Measurements from ENCODE around the gene POLDIP2.
"Not testable (repeated sequence)": the region's sequence is repeated elsewhere in the genome, so short reads cannot be mapped to it uniquely, and the experiment has no call there.

POLDIP2 gene

GRCh38 chr17:28346746-28347246 is 10.5 kb downstream of the POLDIP2 start:
- Mint-ChIP-seq H3K4me1 (no peaks in the 10 kb centered on the region), H3K36me3 (ENCODE audit: insufficient read depth) (peaks cover 39% of the 10 kb centered on the region), H3K9me3 (no peaks in the 10 kb centered on the region), H3K27ac (ENCODE audit: low read depth) (no peak overlapping the region), H3K27me3 (no peaks in the 10 kb centered on the region), H3K4me3 (no peak overlapping the region)
- ATAC-seq (replicated peaks; ENCODE audit: extremely low read depth, poor library complexity, severe bottlenecking): no peak
- no peak for DNase-seq (ENCODE audit: low spot score in 2 of 2)

DNA sequence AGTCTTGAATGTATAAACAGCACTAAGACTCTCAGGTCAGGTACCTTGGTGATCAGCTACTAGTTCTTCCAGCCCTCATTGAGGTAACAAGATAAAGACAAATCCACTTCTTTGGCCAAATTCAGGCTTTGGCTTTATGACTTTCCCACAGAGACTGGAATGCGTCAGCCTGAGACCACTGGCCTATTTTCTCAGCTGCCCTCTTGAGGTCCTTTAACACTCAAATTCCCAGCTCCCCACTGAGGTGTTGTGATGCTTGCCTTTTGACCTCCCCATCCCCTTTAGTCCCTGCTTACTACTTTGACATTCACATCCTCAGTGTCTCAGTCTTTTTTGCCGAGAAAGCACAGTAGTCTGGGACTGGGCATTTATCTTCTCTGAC is 11.1 kb downstream of the POLDIP2 start:
- Mint-ChIP-seq H3K27ac (ENCODE audit: low read depth) (no peak overlapping the region), H3K4me3 (no peak overlapping the region), H3K36me3 (ENCODE audit: insufficient read depth) (peaks cover 34% of the 10 kb centered on the region), H3K4me1 (no peaks in the 10 kb centered on the region), H3K9me3 (no peaks in the 10 kb centered on the region), H3K27me3 (no peaks in the 10 kb centered on the region)
- no peak for DNase-seq (ENCODE audit: low spot score in 2 of 2)
- ATAC-seq (replicated peaks; ENCODE audit: extremely low read depth, poor library complexity, severe bottlenecking): no peak

GRCh38 chr17:28345419-28346198 is 11.7 kb downstream of the POLDIP2 start:
- no peak for DNase-seq (ENCODE audit: low spot score in 2 of 2)
- no peak overlapping the region for H3K4me3 Mint-ChIP-seq
- H3K36me3 Mint-ChIP-seq (ENCODE audit: insufficient read depth): peaks cover 36% of the 10 kb centered on the region
- no peaks in the 10 kb centered on the region for H3K4me1 Mint-ChIP-seq
- H3K9me3 Mint-ChIP-seq: no peaks in the 10 kb centered on the region
- H3K27ac Mint-ChIP-seq (ENCODE audit: low read depth): no peak overlapping the region
- H3K27me3 Mint-ChIP-seq: no peaks in the 10 kb centered on the region
- ATAC-seq (replicated peaks; ENCODE audit: extremely low read depth, poor library complexity, severe bottlenecking): no peak

GRCh38 chr17:28344435-28344901 is 12.9 kb downstream of the POLDIP2 start:
- Mint-ChIP-seq H3K36me3 (ENCODE audit: insufficient read depth) (peaks cover 33% of the 10 kb centered on the region), H3K27me3 (no peaks in the 10 kb centered on the region), H3K27ac (ENCODE audit: low read depth) (no peak overlapping the region), H3K9me3 (no peaks in the 10 kb centered on the region), H3K4me1 (no peaks in the 10 kb centered on the region), H3K4me3 (no peak overlapping the region)
- no peak for ATAC-seq (replicated peaks; ENCODE audit: extremely low read depth, poor library complexity, severe bottlenecking)
- DNase-seq (ENCODE audit: low spot score in 2 of 2): no peak

- no peaks in the 10 kb centered on the region for H3K9me3 Mint-ChIP-seq
- no peak for DNase-seq (ENCODE audit: low spot score in 2 of 2)
Observed at GRCh38 chr17:28344011-28344410, 13.3 kb downstream of the POLDIP2 start.

GRCh38 chr17:28343491-28343932 is 13.8 kb downstream of the POLDIP2 start:
- peaks cover 29% of the 10 kb centered on the region for H3K36me3 Mint-ChIP-seq (ENCODE audit: insufficient read depth)
- no peak for ATAC-seq (replicated peaks; ENCODE audit: extremely low read depth, poor library complexity, severe bottlenecking)
- no peak overlapping the region for H3K27ac Mint-ChIP-seq (ENCODE audit: low read depth)

More at GRCh38 chr17:28344011-28344410, 13.3 kb downstream of the POLDIP2 start:
- Mint-ChIP-seq H3K4me1 (no peaks in the 10 kb centered on the region), H3K27ac (ENCODE audit: low read depth) (no peak overlapping the region), H3K4me3 (no peak overlapping the region), H3K27me3 (no peaks in the 10 kb centered on the region), H3K36me3 (ENCODE audit: insufficient read depth) (peaks cover 33% of the 10 kb centered on the region)
- ATAC-seq (replicated peaks; ENCODE audit: extremely low read depth, poor library complexity, severe bottlenecking): no peak

GRCh38 chr17:28342313-28342712 is 15.0 kb downstream of the POLDIP2 start:
- Mint-ChIP-seq H3K27me3 (no peaks in the 10 kb centered on the region), H3K27ac (ENCODE audit: low read depth) (no peak overlapping the region), H3K36me3 (ENCODE audit: insufficient read depth) (peaks cover 25% of the 10 kb centered on the region), H3K9me3 (no peaks in the 10 kb centered on the region), H3K4me1 (peaks cover 6% of the 10 kb centered on the region), H3K4me3 (no peak overlapping the region)
- ATAC-seq (replicated peaks; ENCODE audit: extremely low read depth, poor library complexity, severe bottlenecking): no peak
- no peak for DNase-seq (ENCODE audit: low spot score in 2 of 2)

More at GRCh38 chr17:28343491-28343932, 13.8 kb downstream of the POLDIP2 start:
- Mint-ChIP-seq H3K4me3 (no peak overlapping the region), H3K27me3 (no peaks in the 10 kb centered on the region), H3K4me1 (no peaks in the 10 kb centered on the region), H3K9me3 (no peaks in the 10 kb centered on the region)
- no peak for DNase-seq (ENCODE audit: low spot score in 2 of 2)

- no peak for ATAC-seq (replicated peaks; ENCODE audit: extremely low read depth, poor library complexity, severe bottlenecking)
- peaks cover 12% of the 10 kb centered on the region for H3K4me1 Mint-ChIP-seq
- H3K9me3 Mint-ChIP-seq: no peaks in the 10 kb centered on the region
- H3K36me3 Mint-ChIP-seq (ENCODE audit: insufficient read depth): peaks cover 21% of the 10 kb centered on the region
- no peak overlapping the region for H3K27ac Mint-ChIP-seq (ENCODE audit: low read depth)
- no peak overlapping the region for H3K4me3 Mint-ChIP-seq
- no peaks in the 10 kb centered on the region for H3K27me3 Mint-ChIP-seq
- no peak for DNase-seq (ENCODE audit: low spot score in 2 of 2)
Observed at GRCh38 chr17:28341516-28341915, 15.8 kb downstream of the POLDIP2 start.

GRCh38 chr17:28340374-28340773 is 17.0 kb downstream of the POLDIP2 start:
- H3K27ac Mint-ChIP-seq (ENCODE audit: low read depth): no peak overlapping the region
- peaks cover 21% of the 10 kb centered on the region for H3K4me1 Mint-ChIP-seq
- H3K9me3 Mint-ChIP-seq: no peaks in the 10 kb centered on the region
- ATAC-seq (replicated peaks; ENCODE audit: extremely low read depth, poor library complexity, severe bottlenecking) (no peak), DNase-seq (ENCODE audit: low spot score in 2 of 2) (no peak)
- H3K27me3 Mint-ChIP-seq: no peaks in the 10 kb centered on the region
- H3K36me3 Mint-ChIP-seq (ENCODE audit: insufficient read depth): peaks cover 22% of the 10 kb centered on the region
- H3K4me3 Mint-ChIP-seq: no peak overlapping the region

- H3K4me1 Mint-ChIP-seq: peaks cover 30% of the 10 kb centered on the region
- no peak overlapping the region for H3K27ac Mint-ChIP-seq (ENCODE audit: low read depth)
- peaks cover 28% of the 10 kb centered on the region for H3K36me3 Mint-ChIP-seq (ENCODE audit: insufficient read depth)
- DNase-seq (ENCODE audit: low spot score in 2 of 2) (no peak), ATAC-seq (replicated peaks; ENCODE audit: extremely low read depth, poor library complexity, severe bottlenecking) (no peak)
- H3K27me3 Mint-ChIP-seq: no peaks in the 10 kb centered on the region
- no peaks in the 10 kb centered on the region for H3K9me3 Mint-ChIP-seq
- H3K4me3 Mint-ChIP-seq: no peak overlapping the region
Observed at GRCh38 chr17:28339431-28339830, 17.9 kb downstream of the POLDIP2 start.

DNA sequence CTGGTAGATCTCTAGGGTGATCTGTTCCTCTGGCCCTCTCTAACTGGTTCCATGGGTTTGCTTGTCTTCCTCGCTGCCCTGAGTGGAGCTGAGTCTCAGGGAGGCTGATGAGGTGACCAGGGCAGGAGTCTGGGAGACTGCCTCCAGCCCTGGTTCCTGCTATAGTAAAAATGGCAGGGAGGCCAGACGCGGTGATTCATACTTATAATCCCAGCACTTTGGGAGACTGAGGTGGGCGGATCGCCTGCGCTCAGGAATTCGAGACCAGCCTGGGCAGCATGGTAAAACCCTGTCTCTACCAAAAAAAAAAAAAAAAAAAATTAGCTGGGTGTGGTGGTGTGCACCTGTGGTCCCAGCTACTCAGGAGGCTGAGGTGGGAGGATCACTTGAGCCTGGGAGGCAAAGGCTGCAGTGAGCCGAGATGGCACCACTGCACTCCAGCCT is 18.5 kb downstream of the POLDIP2 start:
- H3K4me3 Mint-ChIP-seq; H3K27me3 Mint-ChIP-seq; H3K9me3 Mint-ChIP-seq; ATAC-seq (replicated peaks; ENCODE audit: extremely low read depth, poor library complexity, severe bottlenecking); DNase-seq (ENCODE audit: low spot score in 2 of 2); H3K27ac Mint-ChIP-seq (ENCODE audit: low read depth): not testable (repeated sequence)
- H3K4me1 Mint-ChIP-seq: peaks cover 36% of the 10 kb centered on the region
- H3K36me3 Mint-ChIP-seq (ENCODE audit: insufficient read depth): peaks cover 25% of the 10 kb centered on the region

DNA sequence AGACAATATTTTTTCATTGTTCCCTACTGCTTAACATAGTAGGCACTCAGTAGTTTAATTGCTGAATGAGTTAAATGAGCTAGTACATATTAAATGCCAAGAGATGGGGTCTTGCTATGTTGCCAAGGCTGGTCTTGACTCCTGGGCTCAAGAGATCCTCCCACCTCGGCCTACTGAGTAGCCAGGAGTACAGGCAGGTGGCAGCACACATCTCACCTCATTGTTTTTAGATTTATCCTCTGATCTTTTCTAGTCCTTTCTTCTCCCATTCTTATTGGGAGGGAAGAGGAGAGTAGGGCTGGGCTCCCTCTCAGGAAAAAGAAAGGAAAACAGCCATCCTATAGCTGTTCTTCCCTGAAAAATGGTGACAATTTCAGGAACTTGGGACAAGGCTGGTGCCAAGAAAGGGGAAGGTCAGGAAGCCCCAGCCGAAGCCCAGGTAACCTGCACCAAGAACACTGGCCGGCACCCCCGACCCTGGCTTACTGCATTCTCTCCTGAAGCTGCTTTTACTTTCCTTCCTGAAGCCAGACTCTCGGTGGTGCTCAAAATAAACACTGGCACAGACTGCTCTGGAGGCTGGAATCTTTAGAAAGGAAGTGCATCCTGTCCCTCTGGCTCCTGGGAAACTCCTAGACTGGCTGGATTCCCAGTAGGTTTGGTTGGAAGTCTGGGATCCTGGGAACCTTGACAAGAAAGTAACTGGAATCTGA is 19.1 kb downstream of the POLDIP2 start:
- H3K27me3 Mint-ChIP-seq: no peaks in the 10 kb centered on the region
- no peaks in the 10 kb centered on the region for H3K9me3 Mint-ChIP-seq
- H3K27ac Mint-ChIP-seq (ENCODE audit: low read depth): no peak overlapping the region
- DNase-seq (ENCODE audit: low spot score in 2 of 2) (no peak), ATAC-seq (replicated peaks; ENCODE audit: extremely low read depth, poor library complexity, severe bottlenecking) (no peak)
- peaks cover 24% of the 10 kb centered on the region for H3K36me3 Mint-ChIP-seq (ENCODE audit: insufficient read depth)
- H3K4me3 Mint-ChIP-seq: no peak overlapping the region
- peaks cover 38% of the 10 kb centered on the region for H3K4me1 Mint-ChIP-seq
